ENCODE measurements around the gene ATP8B3. TPM values are rescaled to one million over a fixed set of nuclear protein-coding genes. Genes with fewer than 3 reads are reported as not detected.

Gene ATP8B3
- total and polyA plus RNA-seq, 9 of the 15 experiments (the other 6 are each of a cell fraction or from before 2014, with no cell fraction given): 1.2 to 12.3 (median 3.8) TPM

DNA sequence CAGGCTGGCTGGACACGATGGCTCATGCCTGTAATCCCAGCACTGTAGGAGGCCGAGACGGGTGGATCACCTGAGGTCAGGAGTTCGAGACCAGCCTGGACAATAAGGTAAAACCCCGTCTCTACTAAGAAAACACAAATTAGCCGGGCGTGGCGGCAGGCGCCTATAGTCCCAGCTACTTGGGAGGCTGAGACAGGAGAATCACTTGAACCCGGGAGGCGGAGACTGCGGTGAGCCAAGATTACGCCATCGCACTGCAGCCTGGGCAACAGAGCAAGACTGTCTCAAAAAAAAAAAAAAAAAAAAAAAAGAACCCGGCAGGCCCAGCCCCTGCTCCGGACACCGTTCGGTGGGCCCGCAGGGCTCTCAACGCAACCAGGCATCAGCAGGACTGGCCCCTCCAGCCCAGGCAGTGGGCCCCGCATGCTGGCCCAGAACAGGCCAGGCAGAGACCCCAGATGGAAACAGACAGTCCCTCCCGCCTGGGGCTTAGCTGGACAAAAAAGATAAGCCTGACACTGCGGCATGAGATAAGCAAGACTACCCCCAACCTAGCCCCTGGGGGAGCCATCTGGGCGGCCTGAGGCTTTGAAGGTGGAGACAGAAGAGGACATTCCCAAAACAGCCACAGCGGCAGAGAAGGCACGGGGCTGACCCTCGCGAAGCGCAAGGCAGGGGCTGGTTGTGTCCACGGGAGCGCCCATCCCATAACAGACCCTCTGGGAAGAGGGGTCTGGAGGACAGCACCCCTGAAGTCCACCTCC, 24.6 kb upstream of the ATP8B3 start (continued):
- TF ChIP-seq ZNF165 (CRISPR knock-in tag; IDR thresholded peaks at IDR 0.05; ENCODE audit: borderline replicate concordance): no peak
- TF ChIP-seq JUNB (CRISPR knock-in tag; conservative IDR thresholded peaks at IDR 0.05): no peak
- TF ChIP-seq SMARCC2 (IDR thresholded peaks at IDR 0.05; ENCODE audit: low read depth): peak; percentile 82; the same call in 1 of the 2 replicates
- TF ChIP-seq, protein P1, sequence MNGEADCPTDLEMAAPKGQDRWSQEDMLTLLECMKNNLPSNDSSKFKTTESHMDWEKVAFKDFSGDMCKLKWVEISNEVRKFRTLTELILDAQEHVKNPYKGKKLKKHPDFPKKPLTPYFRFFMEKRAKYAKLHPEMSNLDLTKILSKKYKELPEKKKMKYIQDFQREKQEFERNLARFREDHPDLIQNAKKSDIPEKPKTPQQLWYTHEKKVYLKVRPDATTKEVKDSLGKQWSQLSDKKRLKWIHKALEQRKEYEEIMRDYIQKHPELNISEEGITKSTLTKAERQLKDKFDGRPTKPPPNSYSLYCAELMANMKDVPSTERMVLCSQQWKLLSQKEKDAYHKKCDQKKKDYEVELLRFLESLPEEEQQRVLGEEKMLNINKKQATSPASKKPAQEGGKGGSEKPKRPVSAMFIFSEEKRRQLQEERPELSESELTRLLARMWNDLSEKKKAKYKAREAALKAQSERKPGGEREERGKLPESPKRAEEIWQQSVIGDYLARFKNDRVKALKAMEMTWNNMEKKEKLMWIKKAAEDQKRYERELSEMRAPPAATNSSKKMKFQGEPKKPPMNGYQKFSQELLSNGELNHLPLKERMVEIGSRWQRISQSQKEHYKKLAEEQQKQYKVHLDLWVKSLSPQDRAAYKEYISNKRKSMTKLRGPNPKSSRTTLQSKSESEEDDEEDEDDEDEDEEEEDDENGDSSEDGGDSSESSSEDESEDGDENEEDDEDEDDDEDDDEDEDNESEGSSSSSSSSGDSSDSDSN (IDR thresholded peaks at IDR 0.05; ENCODE audit: borderline replicate concordance in 1 of 2, low read depth in 2 of 2, low read length in 2 of 2): no peak
- TF ChIP-seq NCOA4 (IDR thresholded peaks at IDR 0.05; ENCODE audit: partially characterized antibody): no peak
- TF ChIP-seq, protein P2, sequence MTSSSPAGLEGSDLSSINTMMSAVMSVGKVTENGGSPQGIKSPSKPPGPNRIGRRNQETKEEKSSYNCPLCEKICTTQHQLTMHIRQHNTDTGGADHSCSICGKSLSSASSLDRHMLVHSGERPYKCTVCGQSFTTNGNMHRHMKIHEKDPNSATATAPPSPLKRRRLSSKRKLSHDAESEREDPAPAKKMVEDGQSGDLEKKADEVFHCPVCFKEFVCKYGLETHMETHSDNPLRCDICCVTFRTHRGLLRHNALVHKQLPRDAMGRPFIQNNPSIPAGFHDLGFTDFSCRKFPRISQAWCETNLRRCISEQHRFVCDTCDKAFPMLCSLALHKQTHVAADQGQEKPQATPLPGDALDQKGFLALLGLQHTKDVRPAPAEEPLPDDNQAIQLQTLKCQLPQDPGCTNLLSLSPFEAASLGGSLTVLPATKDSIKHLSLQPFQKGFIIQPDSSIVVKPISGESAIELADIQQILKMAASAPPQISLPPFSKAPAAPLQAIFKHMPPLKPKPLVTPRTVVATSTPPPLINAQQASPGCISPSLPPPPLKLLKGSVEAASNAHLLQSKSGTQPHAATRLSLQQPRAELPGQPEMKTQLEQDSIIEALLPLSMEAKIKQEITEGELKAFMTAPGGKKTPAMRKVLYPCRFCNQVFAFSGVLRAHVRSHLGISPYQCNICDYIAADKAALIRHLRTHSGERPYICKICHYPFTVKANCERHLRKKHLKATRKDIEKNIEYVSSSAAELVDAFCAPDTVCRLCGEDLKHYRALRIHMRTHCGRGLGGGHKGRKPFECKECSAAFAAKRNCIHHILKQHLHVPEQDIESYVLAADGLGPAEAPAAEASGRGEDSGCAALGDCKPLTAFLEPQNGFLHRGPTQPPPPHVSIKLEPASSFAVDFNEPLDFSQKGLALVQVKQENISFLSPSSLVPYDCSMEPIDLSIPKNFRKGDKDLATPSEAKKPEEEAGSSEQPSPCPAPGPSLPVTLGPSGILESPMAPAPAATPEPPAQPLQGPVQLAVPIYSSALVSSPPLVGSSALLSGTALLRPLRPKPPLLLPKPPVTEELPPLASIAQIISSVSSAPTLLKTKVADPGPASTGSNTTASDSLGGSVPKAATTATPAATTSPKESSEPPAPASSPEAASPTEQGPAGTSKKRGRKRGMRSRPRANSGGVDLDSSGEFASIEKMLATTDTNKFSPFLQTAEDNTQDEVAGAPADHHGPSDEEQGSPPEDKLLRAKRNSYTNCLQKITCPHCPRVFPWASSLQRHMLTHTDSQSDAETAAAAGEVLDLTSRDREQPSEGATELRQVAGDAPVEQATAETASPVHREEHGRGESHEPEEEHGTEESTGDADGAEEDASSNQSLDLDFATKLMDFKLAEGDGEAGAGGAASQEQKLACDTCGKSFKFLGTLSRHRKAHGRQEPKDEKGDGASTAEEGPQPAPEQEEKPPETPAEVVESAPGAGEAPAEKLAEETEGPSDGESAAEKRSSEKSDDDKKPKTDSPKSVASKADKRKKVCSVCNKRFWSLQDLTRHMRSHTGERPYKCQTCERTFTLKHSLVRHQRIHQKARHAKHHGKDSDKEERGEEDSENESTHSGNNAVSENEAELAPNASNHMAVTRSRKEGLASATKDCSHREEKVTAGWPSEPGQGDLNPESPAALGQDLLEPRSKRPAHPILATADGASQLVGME (CRISPR knock-in tag; IDR thresholded peaks at IDR 0.05): no peak
- TF ChIP-seq, protein P3, sequence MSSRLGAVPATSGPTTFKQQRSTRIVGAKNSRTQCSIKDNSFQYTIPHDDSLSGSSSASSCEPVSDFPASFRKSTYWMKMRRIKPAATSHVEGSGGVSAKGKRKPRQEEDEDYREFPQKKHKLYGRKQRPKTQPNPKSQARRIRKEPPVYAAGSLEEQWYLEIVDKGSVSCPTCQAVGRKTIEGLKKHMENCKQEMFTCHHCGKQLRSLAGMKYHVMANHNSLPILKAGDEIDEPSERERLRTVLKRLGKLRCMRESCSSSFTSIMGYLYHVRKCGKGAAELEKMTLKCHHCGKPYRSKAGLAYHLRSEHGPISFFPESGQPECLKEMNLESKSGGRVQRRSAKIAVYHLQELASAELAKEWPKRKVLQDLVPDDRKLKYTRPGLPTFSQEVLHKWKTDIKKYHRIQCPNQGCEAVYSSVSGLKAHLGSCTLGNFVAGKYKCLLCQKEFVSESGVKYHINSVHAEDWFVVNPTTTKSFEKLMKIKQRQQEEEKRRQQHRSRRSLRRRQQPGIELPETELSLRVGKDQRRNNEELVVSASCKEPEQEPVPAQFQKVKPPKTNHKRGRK (tag; IDR thresholded peaks at IDR 0.05): no peak
- TF ChIP-seq HDAC1 (IDR thresholded peaks at IDR 0.05): peak in 1 of 2 experiments; percentile 56; a peak in 1 of 4 replicates
- peak; percentile 87 for TF ChIP-seq LEF1 (IDR thresholded peaks at IDR 0.05)
- no peak for TF ChIP-seq ZC3H4 (CRISPR knock-in tag; IDR thresholded peaks at IDR 0.05; ENCODE audit: borderline replicate concordance)
- TF ChIP-seq, protein P4, sequence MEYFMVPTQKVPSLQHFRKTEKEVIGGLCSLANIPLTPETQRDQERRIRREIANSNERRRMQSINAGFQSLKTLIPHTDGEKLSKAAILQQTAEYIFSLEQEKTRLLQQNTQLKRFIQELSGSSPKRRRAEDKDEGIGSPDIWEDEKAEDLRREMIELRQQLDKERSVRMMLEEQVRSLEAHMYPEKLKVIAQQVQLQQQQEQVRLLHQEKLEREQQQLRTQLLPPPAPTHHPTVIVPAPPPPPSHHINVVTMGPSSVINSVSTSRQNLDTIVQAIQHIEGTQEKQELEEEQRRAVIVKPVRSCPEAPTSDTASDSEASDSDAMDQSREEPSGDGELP (CRISPR knock-in tag; IDR thresholded peaks at IDR 0.05; ENCODE audit: borderline replicate concordance): peak; percentile 84
- TF ChIP-seq, protein P5, sequence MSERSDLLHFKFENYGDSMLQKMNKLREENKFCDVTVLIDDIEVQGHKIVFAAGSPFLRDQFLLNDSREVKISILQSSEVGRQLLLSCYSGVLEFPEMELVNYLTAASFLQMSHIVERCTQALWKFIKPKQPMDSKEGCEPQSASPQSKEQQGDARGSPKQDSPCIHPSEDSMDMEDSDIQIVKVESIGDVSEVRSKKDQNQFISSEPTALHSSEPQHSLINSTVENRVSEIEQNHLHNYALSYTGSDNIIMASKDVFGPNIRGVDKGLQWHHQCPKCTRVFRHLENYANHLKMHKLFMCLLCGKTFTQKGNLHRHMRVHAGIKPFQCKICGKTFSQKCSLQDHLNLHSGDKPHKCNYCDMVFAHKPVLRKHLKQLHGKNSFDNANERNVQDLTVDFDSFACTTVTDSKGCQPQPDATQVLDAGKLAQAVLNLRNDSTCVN (CRISPR knock-in tag; IDR thresholded peaks at IDR 0.05): no peak
- TF ChIP-seq RAD51 (IDR thresholded peaks at IDR 0.05; ENCODE audit: borderline replicate concordance, low read depth): no peak
- TF ChIP-seq PHF20 (IDR thresholded peaks at IDR 0.05; ENCODE audit: partially characterized antibody): no peak
- TF ChIP-seq ZNF121 (CRISPR knock-in tag; conservative IDR thresholded peaks at IDR 0.05): peak; percentile 88
